DMS 273 treated with DMSO at 0.1 percent for 48 hours (cell line): ENCODE measurements around the gene MUC22.

ENCODE experiments used
- DNase-seq: peaks from one replicate; lab custom pipeline; 2025; lab: John Stamatoyannopoulos, UW

Gene MUC22

DNA sequence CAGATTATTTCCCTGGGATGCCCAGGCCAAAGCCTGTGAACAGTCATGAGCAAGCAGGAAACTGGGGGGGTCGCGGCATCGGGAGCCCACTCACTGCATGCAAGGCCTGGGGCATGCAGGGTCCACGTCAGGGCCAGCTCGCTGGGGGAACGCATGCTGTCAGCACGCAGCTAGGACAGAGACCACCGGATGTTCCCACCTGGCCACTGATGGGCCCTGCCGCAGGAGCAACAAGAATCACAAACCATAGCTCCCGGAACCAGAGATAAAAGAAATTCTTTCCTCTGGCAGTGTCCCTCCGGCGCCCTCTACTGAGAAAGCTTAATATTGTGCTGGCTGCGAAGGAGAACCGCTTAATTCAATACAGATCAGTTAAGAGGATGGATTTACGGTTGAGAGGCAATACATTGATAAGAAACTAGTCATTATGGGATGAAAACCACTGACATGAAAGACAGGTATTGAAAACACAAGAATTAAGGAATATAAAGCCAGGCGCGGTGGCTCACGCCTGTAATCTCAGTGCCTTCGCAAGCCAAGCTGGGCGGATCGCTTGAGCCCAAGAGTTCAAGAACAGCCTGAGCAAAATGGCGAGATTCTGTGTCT is 69.5 kb downstream of the MUC22 start:
- no peak for DNase-seq

DNA sequence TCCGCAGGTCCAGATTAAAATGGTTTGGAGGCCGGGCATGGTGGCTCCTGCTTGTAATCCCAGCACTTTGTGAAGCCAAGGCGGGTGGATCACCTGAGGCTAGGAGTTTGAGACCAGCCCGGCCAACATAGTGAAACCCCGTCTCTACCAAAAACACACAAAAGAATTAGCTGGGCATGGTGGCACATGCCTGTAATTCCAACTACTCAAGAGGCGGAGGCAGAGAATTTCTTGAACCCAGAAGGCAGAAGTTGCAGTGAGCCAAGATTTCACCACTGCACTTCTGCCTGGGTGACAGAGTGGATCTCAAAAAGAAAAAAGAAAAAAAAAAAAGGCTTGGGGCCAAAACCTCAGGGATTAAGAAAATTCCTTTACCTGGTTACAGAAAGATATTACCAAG is 71.6 kb downstream of the MUC22 start:
- DNase-seq: no peak

DNA sequence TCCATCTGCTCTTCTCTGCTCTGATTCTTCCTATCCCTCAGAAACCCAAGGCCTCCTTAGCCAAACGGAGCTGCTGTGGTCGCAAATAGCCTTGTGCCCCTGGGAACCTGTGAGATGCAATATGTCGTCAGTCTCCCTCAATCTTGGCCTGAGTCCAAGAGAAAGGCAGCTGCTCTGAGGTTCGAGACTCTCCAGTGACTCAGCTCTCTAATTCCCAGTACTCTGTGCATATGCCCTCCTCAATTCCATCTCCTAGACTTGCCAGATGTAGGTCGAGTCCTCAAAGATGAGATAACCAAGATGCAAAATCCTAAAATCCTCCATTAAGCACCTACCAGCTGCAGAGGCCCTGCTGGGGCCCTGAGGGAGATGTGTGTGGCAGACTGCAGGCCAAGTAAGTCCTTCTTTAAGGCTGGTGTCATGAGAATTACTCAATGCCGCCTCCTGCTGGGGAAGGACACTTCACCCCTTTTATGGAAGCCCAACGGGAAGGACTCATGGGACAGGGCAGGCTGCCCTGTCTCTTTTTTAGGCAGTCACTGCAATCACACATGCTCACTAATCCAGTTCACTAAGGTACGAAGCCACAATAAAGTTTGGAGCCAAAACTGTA is 73.6 kb downstream of the MUC22 start:
- DNase-seq: peak; percentile 51
